Measurements from ENCODE around the gene INPP4B.

GRCh38 chr4:142420311-142421095 lies 425.6 kb downstream of the INPP4B start:
- TF ChIP-seq CTCF (IDR thresholded peaks at IDR 0.05) (no peak), POLR2A (IDR thresholded peaks at IDR 0.05) (no peak)

Data from testis (tissue), 2 donors.